GM10266 (cell line): ENCODE results near the gene GPR161.
A peak's percentile ranks its signal among the peaks of the same experiment; 100 is the strongest.
"Not testable (repeated sequence)": the region's sequence is repeated elsewhere in the genome, so short reads cannot be mapped to it uniquely, and the experiment has no call there.

Experiments
- DNase-seq: peaks from one replicate; pipeline ENCODE4 v3.0.0; 2012; ENCODE audit errors: extremely low spot score
- TF ChIP-seq, protein P1 (sequence below): IDR thresholded peaks from 2 replicates; pipeline ENCODE4 v1.5.1; 2012; ENCODE audit warnings: mild to moderate bottlenecking, low read depth; ENCODE audit not compliant: control insufficient read depth, insufficient read depth; ENCODE audit errors: missing control alignments

The GPR161 gene, protein sequence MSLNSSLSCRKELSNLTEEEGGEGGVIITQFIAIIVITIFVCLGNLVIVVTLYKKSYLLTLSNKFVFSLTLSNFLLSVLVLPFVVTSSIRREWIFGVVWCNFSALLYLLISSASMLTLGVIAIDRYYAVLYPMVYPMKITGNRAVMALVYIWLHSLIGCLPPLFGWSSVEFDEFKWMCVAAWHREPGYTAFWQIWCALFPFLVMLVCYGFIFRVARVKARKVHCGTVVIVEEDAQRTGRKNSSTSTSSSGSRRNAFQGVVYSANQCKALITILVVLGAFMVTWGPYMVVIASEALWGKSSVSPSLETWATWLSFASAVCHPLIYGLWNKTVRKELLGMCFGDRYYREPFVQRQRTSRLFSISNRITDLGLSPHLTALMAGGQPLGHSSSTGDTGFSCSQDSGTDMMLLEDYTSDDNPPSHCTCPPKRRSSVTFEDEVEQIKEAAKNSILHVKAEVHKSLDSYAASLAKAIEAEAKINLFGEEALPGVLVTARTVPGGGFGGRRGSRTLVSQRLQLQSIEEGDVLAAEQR

DNA sequence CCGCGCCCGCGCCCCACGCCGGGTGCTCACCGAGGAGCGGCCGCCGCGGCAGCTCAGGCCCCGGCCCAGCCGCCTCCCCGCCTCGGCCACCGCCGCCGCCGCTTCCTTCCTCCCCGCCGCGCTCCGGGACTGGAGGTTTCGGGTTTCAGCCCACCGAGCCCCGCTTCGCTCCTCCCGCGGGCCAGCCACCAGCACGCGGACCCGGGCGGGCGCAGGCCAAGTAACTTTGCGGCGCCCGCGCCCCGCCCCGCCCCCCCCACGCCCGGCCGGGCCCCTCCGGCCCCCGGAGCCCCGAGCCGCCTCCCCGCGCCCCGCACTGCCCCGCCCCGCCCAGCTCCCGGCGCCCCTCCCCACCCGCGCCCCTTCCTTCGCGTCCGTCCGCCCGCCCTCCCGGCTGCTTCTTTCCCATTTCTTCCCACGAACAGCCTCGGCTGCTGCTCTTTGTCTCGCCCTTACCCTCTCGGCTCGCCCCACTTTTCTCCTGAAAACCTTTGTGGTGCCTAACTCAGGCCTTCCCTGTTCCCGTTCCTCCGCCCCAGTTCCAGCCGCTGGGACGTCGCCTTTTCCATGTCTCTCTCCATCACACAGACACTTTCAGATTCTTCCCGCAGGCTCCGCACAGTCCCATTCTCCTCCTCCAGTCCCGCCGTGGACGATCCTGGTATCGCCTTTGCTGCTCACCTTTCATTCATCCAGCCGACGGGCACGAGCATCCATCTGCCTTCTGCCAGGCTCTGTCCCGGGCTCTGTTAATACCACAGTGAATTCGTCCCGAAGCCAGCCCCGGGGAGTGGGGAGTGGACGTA is at the start of gene GPR161:
Gene GPR161 (minus strand): TSS at position 222 of the 806 bp plus-strand sequence. CDS start 32,080 bp downstream, outside the sequence.
- DNase-seq, result peak; percentile 65
- TF ChIP-seq, protein P1, sequence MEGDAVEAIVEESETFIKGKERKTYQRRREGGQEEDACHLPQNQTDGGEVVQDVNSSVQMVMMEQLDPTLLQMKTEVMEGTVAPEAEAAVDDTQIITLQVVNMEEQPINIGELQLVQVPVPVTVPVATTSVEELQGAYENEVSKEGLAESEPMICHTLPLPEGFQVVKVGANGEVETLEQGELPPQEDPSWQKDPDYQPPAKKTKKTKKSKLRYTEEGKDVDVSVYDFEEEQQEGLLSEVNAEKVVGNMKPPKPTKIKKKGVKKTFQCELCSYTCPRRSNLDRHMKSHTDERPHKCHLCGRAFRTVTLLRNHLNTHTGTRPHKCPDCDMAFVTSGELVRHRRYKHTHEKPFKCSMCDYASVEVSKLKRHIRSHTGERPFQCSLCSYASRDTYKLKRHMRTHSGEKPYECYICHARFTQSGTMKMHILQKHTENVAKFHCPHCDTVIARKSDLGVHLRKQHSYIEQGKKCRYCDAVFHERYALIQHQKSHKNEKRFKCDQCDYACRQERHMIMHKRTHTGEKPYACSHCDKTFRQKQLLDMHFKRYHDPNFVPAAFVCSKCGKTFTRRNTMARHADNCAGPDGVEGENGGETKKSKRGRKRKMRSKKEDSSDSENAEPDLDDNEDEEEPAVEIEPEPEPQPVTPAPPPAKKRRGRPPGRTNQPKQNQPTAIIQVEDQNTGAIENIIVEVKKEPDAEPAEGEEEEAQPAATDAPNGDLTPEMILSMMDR, result no peak

DNA sequence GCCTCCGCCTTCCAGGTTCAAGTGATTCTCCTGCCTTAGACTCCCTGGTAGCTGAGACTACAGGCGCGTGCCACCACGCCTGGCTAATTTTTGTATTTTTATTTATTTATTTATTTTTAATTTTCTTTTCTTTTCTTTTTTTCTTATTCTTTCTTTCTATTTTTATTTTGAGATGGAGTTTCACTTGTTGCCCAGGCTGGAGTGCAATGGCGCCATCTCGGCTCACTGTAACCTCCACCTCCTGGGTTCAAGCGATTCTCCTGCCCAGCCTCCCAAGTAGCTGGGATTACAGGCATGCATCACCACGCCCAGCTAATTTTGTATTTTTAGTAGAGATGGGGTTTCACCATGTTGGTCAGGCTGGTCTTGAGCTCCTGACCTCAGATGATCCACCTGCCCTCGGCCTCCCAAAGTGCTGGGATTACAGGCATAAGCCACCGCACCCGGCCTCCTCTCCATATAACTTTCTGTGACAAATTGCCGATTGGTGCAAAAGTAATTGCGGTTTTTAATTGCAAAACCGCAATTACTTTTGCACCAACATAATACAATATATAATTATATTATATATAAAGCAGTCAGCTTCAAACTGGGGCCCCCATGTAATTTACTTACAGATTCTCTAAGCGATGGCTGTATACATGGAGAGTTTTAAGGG is 44.5 kb upstream of the GPR161 start:
- DNase-seq, result not testable (repeated sequence)

DNA sequence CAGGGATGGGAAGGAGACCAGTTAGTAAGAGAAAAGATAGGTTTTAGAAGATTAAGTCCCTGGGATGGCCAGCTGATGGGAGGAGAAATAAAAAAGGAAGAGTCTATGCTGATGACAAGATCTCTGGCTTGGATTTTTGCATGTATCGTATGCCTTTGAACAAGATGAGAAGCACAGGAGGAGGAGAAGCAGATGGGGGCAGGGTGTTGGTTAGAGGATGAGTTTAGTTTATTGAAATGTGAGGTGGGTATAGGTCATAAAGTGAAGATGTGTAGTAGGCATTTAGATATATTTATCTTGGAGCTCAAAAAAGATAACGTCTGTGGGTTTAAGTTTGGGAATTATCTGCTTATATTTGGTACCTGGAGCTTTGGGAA is 43.4 kb upstream of the GPR161 start:
- TF ChIP-seq, protein P1, result no peak
- no peak for DNase-seq

DNA sequence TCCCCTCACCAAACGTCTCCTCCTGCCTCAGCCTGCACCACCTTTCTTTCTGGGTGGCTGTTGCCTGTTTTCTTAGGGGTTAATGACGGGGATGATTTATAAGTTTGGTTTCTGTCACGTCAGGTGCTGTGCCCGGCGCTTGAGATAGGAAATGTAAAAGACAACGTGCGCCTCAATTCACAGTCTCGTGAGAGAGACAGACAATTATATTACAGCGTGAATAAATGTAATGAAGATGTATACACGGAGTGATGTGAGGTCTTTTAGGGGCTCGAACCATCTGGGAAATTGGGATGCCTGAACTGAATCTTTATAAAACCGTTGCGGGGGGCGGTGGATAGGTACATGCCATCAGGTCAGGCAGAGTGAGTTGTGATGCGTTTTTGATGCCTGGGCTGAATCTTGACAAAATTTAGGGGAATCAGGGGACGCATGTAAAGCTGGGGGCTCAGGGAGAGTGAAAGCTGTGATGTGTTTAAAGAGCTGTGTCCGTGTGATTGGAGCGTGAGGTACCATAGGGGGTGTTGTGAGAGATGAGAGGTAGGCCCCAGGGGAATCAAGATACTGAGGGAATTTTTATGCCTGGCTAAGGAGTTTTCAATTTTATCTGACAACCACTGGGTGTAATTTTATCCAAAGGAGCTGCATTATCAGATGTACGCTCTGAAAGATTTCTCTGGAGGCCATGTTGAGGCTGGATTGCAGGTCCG is 42.9 kb upstream of the GPR161 start:
- TF ChIP-seq, protein P1, result no peak
- peak; percentile 34 for DNase-seq

GRCh38 chr1:168178638-168179437 is 42.1 kb upstream of the GPR161 start, which contains the start of gene TIPRL:
TSS of gene TIPRL (plus strand) at chr1:168178962. CDS start at chr1:168179078, 116 bp downstream.
- DNase-seq, result peak; percentile 85
- TF ChIP-seq, protein P1, result peak; percentile 74

DNA sequence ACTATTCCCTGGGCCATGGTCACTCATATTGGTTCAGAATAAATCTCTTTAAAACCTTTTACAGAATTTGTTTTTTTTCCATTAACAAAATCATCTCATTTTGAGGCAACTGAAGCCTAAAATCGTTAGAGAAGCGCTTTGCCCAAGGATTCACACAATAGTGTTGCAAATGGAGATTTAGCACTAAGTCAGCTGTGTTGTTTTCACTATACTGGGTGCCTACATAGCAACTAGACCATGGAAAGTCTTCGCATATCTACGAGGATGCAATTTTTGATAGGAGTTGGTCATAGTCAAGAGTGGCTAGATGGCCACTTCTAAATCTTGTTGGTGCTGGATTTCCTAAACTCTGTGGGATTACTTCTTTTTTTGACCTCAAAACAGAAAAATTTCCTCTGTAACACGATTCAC is 41.5 kb upstream of the GPR161 start:
- TF ChIP-seq, protein P1, result no peak
- DNase-seq, result no peak
